NB4 (cell line): ENCODE results near the gene ADORA1.

ENCODE experiments used
- DNase-seq: peaks from one replicate; pipeline ENCODE4 v3.0.0; 2010; ENCODE audit warnings: low read depth
- H3K4me3 ChIP-seq: one replicate; pipeline ENCODE4 v1.5.1; 2011; ENCODE audit warnings: mild to moderate bottlenecking, low read depth, low read length, moderate library complexity
- CTCF ChIP-seq: IDR thresholded peaks from one replicate; pipeline ENCODE4 v1.5.1; 2012; ENCODE audit warnings: low read depth, low read length
- MAX ChIP-seq: IDR thresholded peaks from 2 replicates; pipeline ENCODE4 v1.6.1; 2011; ENCODE audit warnings: low read depth, low read length
- MYC ChIP-seq: IDR thresholded peaks from 2 replicates; pipeline ENCODE4 v1.6.1; 2011; ENCODE audit warnings: low read depth, low read length
- POLR2A ChIP-seq: IDR thresholded peaks from 2 replicates; pipeline ENCODE4 v1.6.1; 2011; ENCODE audit warnings: mild to moderate bottlenecking; ENCODE audit not compliant: insufficient read length; ENCODE audit errors: extremely low read depth

ADORA1 gene

GRCh38 chr1:203158423-203158822 lies 30.9 kb downstream of the ADORA1 start:
- TF ChIP-seq POLR2A, result no peak
- TF ChIP-seq MAX, result no peak
- TF ChIP-seq CTCF, result no peak
- no peak for TF ChIP-seq MYC
- no peak for DNase-seq
- H3K4me3 ChIP-seq, result no peak overlapping the region

- no peak for DNase-seq
- H3K4me3 ChIP-seq, result no peak overlapping the region
- TF ChIP-seq MAX, result no peak
- no peak for TF ChIP-seq POLR2A
- no peak for TF ChIP-seq CTCF
- TF ChIP-seq MYC, result no peak
These were observed 31.6 kb downstream of the ADORA1 start for GRCh38 chr1:203158960-203159665.

GRCh38 chr1:203159844-203160243 lies 32.3 kb downstream of the ADORA1 start:
- no peak for DNase-seq
- TF ChIP-seq MAX (no peak), MYC (no peak), POLR2A (no peak), CTCF (no peak)
- H3K4me3 ChIP-seq, result no peak overlapping the region

- TF ChIP-seq MAX (no peak), MYC (no peak), POLR2A (no peak), CTCF (no peak)
- H3K4me3 ChIP-seq, result no peak overlapping the region
- no peak for DNase-seq
These were observed 33.6 kb downstream of the ADORA1 start for GRCh38 chr1:203161175-203161574.

GRCh38 chr1:203161703-203162102 lies 34.2 kb downstream of the ADORA1 start:
- TF ChIP-seq CTCF (no peak), POLR2A (no peak), MAX (no peak), MYC (no peak)
- no peak for DNase-seq
- H3K4me3 ChIP-seq, result no peak overlapping the region

GRCh38 chr1:203162403-203162802 lies 34.9 kb downstream of the ADORA1 start:
- TF ChIP-seq MAX, result no peak
- TF ChIP-seq CTCF, result no peak
- no peak for TF ChIP-seq MYC
- TF ChIP-seq POLR2A, result no peak
- H3K4me3 ChIP-seq, result no peak overlapping the region
- no peak for DNase-seq
